ENCODE results near the gene CMTM1. TPM values are rescaled to one million over a fixed set of nuclear protein-coding genes. Genes with fewer than 3 reads are reported as not detected.

CMTM1 gene
- total RNA-seq, 1 experiment from 2014 or later = 5.2 TPM

DNA sequence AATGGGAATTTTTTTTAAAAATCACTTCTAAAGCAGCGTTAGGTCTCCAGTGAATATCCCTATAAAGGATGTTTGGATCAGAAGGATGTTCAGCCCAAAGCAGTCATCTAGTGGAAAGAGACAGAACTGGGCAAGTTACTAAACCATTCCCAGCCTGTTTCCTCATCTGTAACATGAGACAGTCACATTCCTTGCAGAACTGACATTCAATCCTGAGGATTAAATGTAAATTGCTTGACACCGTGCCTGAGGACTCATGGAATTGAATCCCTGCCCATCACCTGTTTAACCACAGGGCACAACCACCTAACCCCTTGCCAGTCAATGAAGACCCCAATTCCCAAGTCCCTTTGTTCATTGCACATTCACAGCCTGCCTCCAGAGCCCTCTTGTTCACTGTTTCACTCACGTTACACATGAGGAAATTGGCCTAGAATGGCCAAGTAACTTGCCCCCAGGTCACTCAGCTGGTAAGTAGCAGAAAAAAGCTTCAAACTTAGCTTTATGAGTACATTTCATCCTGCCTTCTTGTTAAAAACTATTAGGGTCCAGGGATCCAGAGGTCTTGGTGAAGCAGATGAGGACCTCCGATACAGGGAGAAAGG, 14.5 kb downstream of the CMTM1 start (continued):
- TF ChIP-seq, protein P1, sequence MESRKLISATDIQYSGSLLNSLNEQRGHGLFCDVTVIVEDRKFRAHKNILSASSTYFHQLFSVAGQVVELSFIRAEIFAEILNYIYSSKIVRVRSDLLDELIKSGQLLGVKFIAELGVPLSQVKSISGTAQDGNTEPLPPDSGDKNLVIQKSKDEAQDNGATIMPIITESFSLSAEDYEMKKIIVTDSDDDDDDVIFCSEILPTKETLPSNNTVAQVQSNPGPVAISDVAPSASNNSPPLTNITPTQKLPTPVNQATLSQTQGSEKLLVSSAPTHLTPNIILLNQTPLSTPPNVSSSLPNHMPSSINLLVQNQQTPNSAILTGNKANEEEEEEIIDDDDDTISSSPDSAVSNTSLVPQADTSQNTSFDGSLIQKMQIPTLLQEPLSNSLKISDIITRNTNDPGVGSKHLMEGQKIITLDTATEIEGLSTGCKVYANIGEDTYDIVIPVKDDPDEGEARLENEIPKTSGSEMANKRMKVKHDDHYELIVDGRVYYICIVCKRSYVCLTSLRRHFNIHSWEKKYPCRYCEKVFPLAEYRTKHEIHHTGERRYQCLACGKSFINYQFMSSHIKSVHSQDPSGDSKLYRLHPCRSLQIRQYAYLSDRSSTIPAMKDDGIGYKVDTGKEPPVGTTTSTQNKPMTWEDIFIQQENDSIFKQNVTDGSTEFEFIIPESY (IDR thresholded peaks at IDR 0.05; ENCODE audit: extremely low read depth, insufficient replicate concordance, low read length) = no peak
- TF ChIP-seq SRF (IDR thresholded peaks at IDR 0.05; ENCODE audit: low read depth) = no peak
- no peak for TF ChIP-seq TCF7L2 (IDR thresholded peaks at IDR 0.05; ENCODE audit: borderline replicate concordance, extremely low read depth, insufficient read depth, insufficient read length)
- TF ChIP-seq ZNF274 (IDR thresholded peaks at IDR 0.05; ENCODE audit: low read depth, low read length) = no peak
- TF ChIP-seq SP1 (IDR thresholded peaks at IDR 0.05; ENCODE audit: low read depth) = peak; percentile 40
- peak; percentile 53; the same call in 1 of the 2 replicates for TF ChIP-seq CEBPB (IDR thresholded peaks at IDR 0.05; ENCODE audit: low read depth)
- no peak; the same call in 1 of the 2 replicates for TF ChIP-seq JUND (IDR thresholded peaks at IDR 0.05)
- TF ChIP-seq REST (IDR thresholded peaks at IDR 0.05; ENCODE audit: low read depth) = no peak
- TF ChIP-seq EGR1 (IDR thresholded peaks at IDR 0.05; ENCODE audit: low read depth) = no peak
- no peak for TF ChIP-seq SIN3A (IDR thresholded peaks at IDR 0.05; ENCODE audit: low read depth)
- TF ChIP-seq ZFX (IDR thresholded peaks at IDR 0.05) = no peak
